ENCODE results near the gene ZFR2. TPM values are rescaled to one million over a fixed set of nuclear protein-coding genes. Genes with fewer than 3 reads are reported as not detected.
"Not testable (repeated sequence)": the region's sequence is repeated elsewhere in the genome, so short reads cannot be mapped to it uniquely, and the experiment has no call there.

Gene ZFR2
- total RNA-seq, 4 donors from 2014 or later: not detected

GRCh38 chr19:3899531-3900294 lies 30.9 kb upstream of the ZFR2 start:
- in situ Hi-C loops (cut with MboI; ENCODE audit: low pct_ligation_motif_present in 1 of 4, low pct_unique_long_range_greater_than_20kb in 1 of 4, low sequenced_read_pairs in 3 of 4) (loop anchor here in 1 of 4 donors (25.0 kb wide), 1 partner anchor 637 kb away; no protein-coding TSS in a partner anchor), intact Hi-C loops (cut with DNase I; ENCODE audit: low total_unique reads) (no loop called here)
- H3K27me3 ChIP-seq: no peaks in the 10 kb centered on the region
- 52 to 83% methylated on average over 1 to 18 of the region's 18 CpGs for WGBS, 2 donors (ENCODE audit: low coverage in 1 of 2)
- H3K27ac ChIP-seq: peak overlapping the region in 2 of 4 donors; percentile 25 to 43
- TF ChIP-seq CTCF (IDR thresholded peaks at IDR 0.05) (no peak), POLR2A (IDR thresholded peaks at IDR 0.05) (no peak), EP300 (IDR thresholded peaks at IDR 0.05; ENCODE audit: low read depth) (no peak), POLR2AphosphoS5 (IDR thresholded peaks at IDR 0.05) (no peak)
- H3K9me3 ChIP-seq: peaks cover 0 to 2% of the 10 kb centered on the region in 2 donors
- no peaks in the 10 kb centered on the region for H3K36me3 ChIP-seq
- H3K4me1 ChIP-seq: peaks cover 0 to 7% (median 0%) of the 10 kb centered on the region in 4 donors
- H3K4me3 ChIP-seq: no peak overlapping the region
- peak; percentile 15 for DNase-seq

- intact Hi-C loops (cut with DNase I; ENCODE audit: low total_unique reads): no loop called here
- H3K4me3 ChIP-seq: no peak overlapping the region
- 80 to 97% methylated on average over 3 of the region's 3 CpGs for WGBS, 2 donors (ENCODE audit: low coverage in 1 of 2)
- H3K9me3 ChIP-seq: peaks cover 0 to 2% of the 10 kb centered on the region in 2 donors
- TF ChIP-seq CTCF (IDR thresholded peaks at IDR 0.05) (no peak), EP300 (IDR thresholded peaks at IDR 0.05; ENCODE audit: low read depth) (no peak), POLR2A (IDR thresholded peaks at IDR 0.05) (no peak), POLR2AphosphoS5 (IDR thresholded peaks at IDR 0.05) (no peak)
- H3K4me1 ChIP-seq: peaks cover 0 to 7% (median 0%) of the 10 kb centered on the region in 4 donors
- no peak for DNase-seq
- H3K27me3 ChIP-seq: no peaks in the 10 kb centered on the region
- no peak overlapping the region for H3K27ac ChIP-seq
- in situ Hi-C loops (cut with MboI; ENCODE audit: low pct_ligation_motif_present in 1 of 4, low pct_unique_long_range_greater_than_20kb in 1 of 4, low sequenced_read_pairs in 3 of 4): no loop called here
- no peaks in the 10 kb centered on the region for H3K36me3 ChIP-seq
These were observed 29.6 kb upstream of the ZFR2 start for GRCh38 chr19:3898426-3898825.

GRCh38 chr19:3897936-3898335 lies 29.1 kb upstream of the ZFR2 start:
- Histone ChIP-seq H3K4me3 (no peak overlapping the region), H3K27me3 (no peaks in the 10 kb centered on the region), H3K27ac (no peak overlapping the region), H3K36me3 (no peaks in the 10 kb centered on the region), H3K9me3 (peaks cover 0 to 2% of the 10 kb centered on the region in 2 donors), H3K4me1 (peaks cover 0 to 7% (median 0%) of the 10 kb centered on the region in 4 donors)
- WGBS, 2 donors (ENCODE audit: low coverage in 1 of 2): 69 to 74% methylated on average over 4 of the region's 4 CpGs
- TF ChIP-seq POLR2A (IDR thresholded peaks at IDR 0.05): no peak
- no peak for TF ChIP-seq EP300 (IDR thresholded peaks at IDR 0.05; ENCODE audit: low read depth)
- no peak for TF ChIP-seq POLR2AphosphoS5 (IDR thresholded peaks at IDR 0.05)
- no peak for TF ChIP-seq CTCF (IDR thresholded peaks at IDR 0.05)
- intact Hi-C loops (cut with DNase I; ENCODE audit: low total_unique reads): no loop called here
- no peak for DNase-seq
- in situ Hi-C loops (cut with MboI; ENCODE audit: low pct_ligation_motif_present in 1 of 4, low pct_unique_long_range_greater_than_20kb in 1 of 4, low sequenced_read_pairs in 3 of 4): no loop called here

GRCh38 chr19:3895788-3896187 lies 26.9 kb upstream of the ZFR2 start:
- Histone ChIP-seq H3K36me3 (no peaks in the 10 kb centered on the region), H3K4me1 (peaks cover 0 to 7% (median 0%) of the 10 kb centered on the region in 4 donors), H3K9me3 (peaks cover 0 to 2% of the 10 kb centered on the region in 2 donors), H3K27ac (no peak overlapping the region), H3K27me3 (no peaks in the 10 kb centered on the region), H3K4me3 (no peak overlapping the region)
- intact Hi-C loops (cut with DNase I; ENCODE audit: low total_unique reads) (no loop called here), in situ Hi-C loops (cut with MboI; ENCODE audit: low pct_ligation_motif_present in 1 of 4, low pct_unique_long_range_greater_than_20kb in 1 of 4, low sequenced_read_pairs in 3 of 4) (no loop called here)
- no peak for TF ChIP-seq POLR2A (IDR thresholded peaks at IDR 0.05)
- TF ChIP-seq CTCF (IDR thresholded peaks at IDR 0.05): no peak
- TF ChIP-seq EP300 (IDR thresholded peaks at IDR 0.05; ENCODE audit: low read depth): no peak
- TF ChIP-seq POLR2AphosphoS5 (IDR thresholded peaks at IDR 0.05): no peak
- no peak for DNase-seq
- WGBS, 2 donors (ENCODE audit: low coverage in 1 of 2): 89 to 93% methylated on average over 2 to 5 of the region's 5 CpGs

GRCh38 chr19:3894959-3895358 lies 26.1 kb upstream of the ZFR2 start:
- H3K27ac ChIP-seq; H3K9me3 ChIP-seq; H3K4me3 ChIP-seq; H3K36me3 ChIP-seq; H3K27me3 ChIP-seq; H3K4me1 ChIP-seq; in situ Hi-C loops (cut with MboI; ENCODE audit: low pct_ligation_motif_present in 1 of 4, low pct_unique_long_range_greater_than_20kb in 1 of 4, low sequenced_read_pairs in 3 of 4); intact Hi-C loops (cut with DNase I; ENCODE audit: low total_unique reads); DNase-seq: not testable (repeated sequence)
- 82 to 83% methylated on average over 5 of the region's 5 CpGs for WGBS, 2 donors (ENCODE audit: low coverage in 1 of 2)

All from transverse colon (tissue), 4 donors.